H1 (cell line): ENCODE measurements around the gene CRIP1. TPM values are rescaled to one million over a fixed set of nuclear protein-coding genes. Genes with fewer than 3 reads are reported as not detected.

Source experiments
- CTCF ChIA-PET: fragments of 300-600 bp; sonication (Branson Sonifier 250); formaldehyde crosslinking; loops from one replicate; lab custom pipeline; 2021; ENCODE audit not compliant: partially characterized antibody; lab: Charles Lee
- POLR2A ChIA-PET: fragments of 300-600 bp; sonication (Branson Sonifier 250); formaldehyde crosslinking; loops from one replicate; lab custom pipeline; 2021; ENCODE audit warnings: inconsistent platforms; ENCODE audit not compliant: partially characterized antibody; lab: Charles Lee
- DNase-seq, 2 experiments: peaks; one replicate each; pipeline versions ENCODE4 v3.0.0 to v3.0.0-alpha.2; 2010 to 2022; ENCODE audit warnings: low spot score in 2 of 2, low read depth in 1 of 2, mixed read lengths in 1 of 2
- FAIRE-seq: peaks from 2 replicates; lab custom pipeline; 2011; peaks lifted over from hg19 to GRCh38; lab: Jason Lieb, UNC
- H2AFZ ChIP-seq: 2 replicates; pipeline ENCODE4 v1.8.1; 2012; ENCODE audit warnings: low read length, inconsistent platforms
- H2AK5ac ChIP-seq: 2 replicates; pipeline ENCODE4 v1.6.1; 2013; ENCODE audit warnings: low read depth, low read length
- H2BK120ac ChIP-seq: replicated peaks from 2 replicates; pipeline ENCODE3; 2013; ENCODE audit warnings: low read depth, low read length, inconsistent platforms
- H2BK12ac ChIP-seq: 2 replicates; pipeline ENCODE4 v1.6.1; 2013; ENCODE audit warnings: low read depth, low read length
- H2BK15ac ChIP-seq: 2 replicates; pipeline ENCODE4 v1.6.1; 2013; ENCODE audit warnings: low read length
- H2BK20ac ChIP-seq: 2 replicates; pipeline ENCODE4 v1.6.1; 2013; ENCODE audit warnings: low read length
- H2BK5ac ChIP-seq: 2 replicates; pipeline ENCODE4 v1.6.1; 2013; ENCODE audit warnings: low read depth, low read length
- H3K14ac ChIP-seq: 2 replicates; pipeline ENCODE4 v1.6.1; 2013; ENCODE audit warnings: inconsistent platforms; ENCODE audit not compliant: insufficient read length
- H3K18ac ChIP-seq: 2 replicates; pipeline ENCODE4 v1.6.1; 2013; ENCODE audit warnings: low read length; ENCODE audit errors: extremely low read depth
- H3K23ac ChIP-seq: 2 replicates; pipeline ENCODE4 v1.6.1; 2013; ENCODE audit warnings: inconsistent platforms; ENCODE audit not compliant: insufficient read length
- H3K23me2 ChIP-seq: 2 replicates; pipeline ENCODE4 v1.6.1; 2013; ENCODE audit warnings: low read depth, low read length
- H3K27ac ChIP-seq: 2 replicates; pipeline ENCODE4 v1.6.1; 2011; ENCODE audit warnings: low read depth, low read length, inconsistent platforms
- H3K27me3 ChIP-seq, 4 experiments: replicated peaks in 1 of 4; 1 replicate in 1 of 4; 2 replicates in 3 of 4; pipeline versions ENCODE4 v1.6.1 to v1.8.1; 2011 to 2013; ENCODE audit warnings: low read length in 3 of 4, mild to moderate bottlenecking in 3 of 4, inconsistent platforms in 2 of 4, mixed read lengths in 2 of 4, moderate library complexity in 1 of 4; ENCODE audit not compliant: control insufficient read depth in 3 of 4, insufficient read depth in 3 of 4; ENCODE audit errors: extremely low read depth in 1 of 4
- H3K36me3 ChIP-seq, 4 experiments: 2 replicates each; pipeline versions ENCODE4 v1.6.1 to v1.8.1; 2011 to 2013; ENCODE audit warnings: mild to moderate bottlenecking in 4 of 4, low read length in 3 of 4, moderate library complexity in 2 of 4, control low read depth in 1 of 4, inconsistent platforms in 1 of 4; ENCODE audit not compliant: insufficient read depth in 4 of 4, control insufficient read depth in 2 of 4
- H3K4ac ChIP-seq: replicated peaks from 2 replicates; pipeline ENCODE3; 2013; ENCODE audit warnings: low read length, low read depth, mixed read lengths, inconsistent platforms; ENCODE audit not compliant: insufficient read length
- H3K4me1 ChIP-seq, 4 experiments: replicated peaks in 1 of 4; 1 replicate in 1 of 4; 2 replicates in 3 of 4; pipeline versions ENCODE4 v1.6.1 to v1.8.1; 2011 to 2013; ENCODE audit warnings: low read length in 3 of 4, inconsistent platforms in 2 of 4, mixed read lengths in 1 of 4; ENCODE audit not compliant: insufficient read depth in 4 of 4, control insufficient read depth in 3 of 4
- H3K4me2 ChIP-seq, 2 experiments: 2 replicates each; pipeline versions ENCODE4 v1.6.1 to v1.8.1; 2011 to 2013; ENCODE audit warnings: low read depth in 2 of 2, low read length in 2 of 2, control low read depth in 1 of 2, inconsistent platforms in 1 of 2, mild to moderate bottlenecking in 1 of 2; ENCODE audit not compliant: insufficient read depth in 1 of 2
- H3K4me3 ChIP-seq, 4 experiments: fragments of 200-600, 300-600 bp in 1 of 4; sonication (generic), shearing (Covaris generic), sonication (Bioruptor Twin) in 1 of 4; 2 replicates each; pipeline versions ENCODE4 v1.5.1 to v1.8.1; 2011 to 2016; ENCODE audit warnings: low read length in 4 of 4, low read depth in 3 of 4, control low read depth in 2 of 4, inconsistent platforms in 2 of 4, mild to moderate bottlenecking in 2 of 4, mixed read lengths in 1 of 4, moderate library complexity in 1 of 4; ENCODE audit not compliant: insufficient read depth in 2 of 4; ENCODE audit errors: extremely low read depth in 1 of 4
- H3K56ac ChIP-seq: replicated peaks from 2 replicates; pipeline ENCODE3; 2013; ENCODE audit warnings: low read depth, mild to moderate bottlenecking, mixed read lengths, low read length, inconsistent platforms; ENCODE audit not compliant: insufficient read length
- H3K79me1 ChIP-seq: 2 replicates; pipeline ENCODE4 v1.6.1; 2013; ENCODE audit warnings: low read depth, low read length, control low read depth
- H3K79me2 ChIP-seq, 2 experiments: 2 replicates each; pipeline versions ENCODE4 v1.6.1 to v1.8.1; 2012 to 2013; ENCODE audit warnings: low read length in 2 of 2, mild to moderate bottlenecking in 2 of 2, inconsistent platforms in 1 of 2; ENCODE audit not compliant: insufficient read depth in 2 of 2, control insufficient read depth in 1 of 2
- H3K9ac ChIP-seq, 4 experiments: replicated peaks in 1 of 4; 1 replicate in 1 of 4; 2 replicates in 3 of 4; pipeline versions ENCODE4 v1.6.1 to v1.8.1; 2011 to 2013; ENCODE audit warnings: low read depth in 3 of 4, low read length in 3 of 4, control low read depth in 2 of 4, mild to moderate bottlenecking in 2 of 4, moderate library complexity in 2 of 4, inconsistent platforms in 1 of 4; ENCODE audit errors: extremely low read depth in 1 of 4
- H3K9me3 ChIP-seq, 2 experiments: 2 replicates each; pipeline versions ENCODE4 v1.6.1 to v1.8.1; 2012 to 2013; ENCODE audit warnings: mild to moderate bottlenecking in 2 of 2, moderate library complexity in 2 of 2, control low read depth in 1 of 2, inconsistent platforms in 1 of 2, low read depth in 1 of 2, low read length in 1 of 2, mixed read lengths in 1 of 2; ENCODE audit not compliant: insufficient read depth in 2 of 2
- H4K20me1 ChIP-seq, 2 experiments: replicated peaks in 1 of 2; 2 replicates each; pipeline versions ENCODE3 to v1.8.1; 2011 to 2013; ENCODE audit warnings: inconsistent platforms in 2 of 2, low read length in 2 of 2, mild to moderate bottlenecking in 1 of 2; ENCODE audit not compliant: insufficient read depth in 2 of 2, control insufficient read depth in 1 of 2
- H4K5ac ChIP-seq: 2 replicates; pipeline ENCODE4 v1.6.1; 2013; ENCODE audit warnings: low read length, low read depth, mixed read lengths, inconsistent platforms; ENCODE audit not compliant: insufficient read length
- H4K8ac ChIP-seq: 2 replicates; pipeline ENCODE4 v1.8.0; 2013; ENCODE audit warnings: mild to moderate bottlenecking, moderate library complexity, low read length, inconsistent platforms; ENCODE audit not compliant: insufficient read depth; ENCODE audit errors: extremely low read depth
- H4K91ac ChIP-seq: replicated peaks from 2 replicates; pipeline ENCODE3; 2013; ENCODE audit warnings: low read length, mixed read lengths, inconsistent platforms; ENCODE audit not compliant: insufficient read length
- CBX8 ChIP-seq: fragments of 300-800, 300-1000 bp; sonication (generic); IDR thresholded peaks from 2 replicates; pipeline ENCODE4 v1.7.1; 2016; ENCODE audit warnings: low read depth, low read length, borderline replicate concordance
- EP300 ChIP-seq, 2 experiments: IDR thresholded peaks; 1 replicate in 1 of 2; 2 replicates in 1 of 2; pipeline ENCODE4 v1.6.1; 2011 to 2012; ENCODE audit warnings: low read depth in 2 of 2, low read length in 2 of 2, mild to moderate bottlenecking in 2 of 2, borderline replicate concordance in 1 of 2, inconsistent platforms in 1 of 2, moderate library complexity in 1 of 2
- FOSL1 ChIP-seq: IDR thresholded peaks from 2 replicates; pipeline ENCODE4 v1.6.1; 2011; ENCODE audit warnings: mild to moderate bottlenecking, low read depth, low read length, moderate library complexity; ENCODE audit not compliant: insufficient read depth
- KDM4A ChIP-seq: IDR thresholded peaks from one replicate; pipeline ENCODE4 v1.7.1; 2012; ENCODE audit warnings: low read depth, mild to moderate bottlenecking, moderate library complexity, low read length, inconsistent platforms; ENCODE audit not compliant: severe bottlenecking
- MAFK ChIP-seq: IDR thresholded peaks from 2 replicates; pipeline ENCODE4 v1.6.1; 2012; ENCODE audit warnings: low read depth, mild to moderate bottlenecking, improper control_type of control experiment, low read length
- RBBP5 ChIP-seq: IDR thresholded peaks from 2 replicates; pipeline ENCODE4 v1.7.1; 2012; ENCODE audit warnings: low read depth, mild to moderate bottlenecking, inconsistent platforms, low read length, moderate library complexity, borderline replicate concordance
- SIN3A ChIP-seq, 2 experiments: IDR thresholded peaks in 1 of 2; conservative IDR thresholded peaks in 1 of 2; 2 replicates each; pipeline ENCODE4 v1.6.1; 2011 to 2012; ENCODE audit warnings: low read length in 2 of 2, improper control_type of control experiment in 1 of 2, low read depth in 1 of 2, mild to moderate bottlenecking in 1 of 2
- TAF7 ChIP-seq: optimal IDR thresholded peaks from 2 replicates; pipeline ENCODE3; 2011; ENCODE audit warnings: low read depth, mild to moderate bottlenecking, inconsistent platforms, low read length, moderate library complexity, borderline replicate concordance
- WGBS, 2 experiments: shearing (Covaris generic) in 1 of 2; methylation state at CpG; one replicate each; pipeline versions ENCODE4 v1.1.6 to v1.1.7; 2013 to 2015; ENCODE audit warnings: low lambda C conversion rate in 2 of 2, mixed read lengths in 2 of 2, inconsistent platforms in 1 of 2, low coverage in 1 of 2, missing lambda C conversion rate in 1 of 2; ENCODE audit not compliant: insufficient replicate concordance in 2 of 2, insufficient coverage in 1 of 2, insufficient read length in 1 of 2; ENCODE audit errors: extremely low coverage in 1 of 2, missing lambda C conversion rate in 1 of 2; 5-methylcytosine and 5-hydroxymethylcytosine counted together
- polyA plus RNA-seq, 7 experiments: library from polyadenylated mRNA; depleted of rRNA in 3 of 7; stranded (reverse) in 5 of 7; unstranded in 2 of 7; fragments of >200 nt in 5 of 7; fragments of 200-250 nt in 2 of 7; gene quantifications; 1 replicate in 5 of 7; 2 replicates in 1 of 7; 4 replicates in 1 of 7; pipeline versions ENCODE4 v1.2.1 to v1.2.3, GENCODE V29; 2011 to 2013; ENCODE audit warnings: missing spikeins in 2 of 7, mixed read lengths in 2 of 7
- total RNA-seq: library from RNA; stranded (reverse); fragmentation: NEBNext Ultra II Directional; extraction: Animal tissue kit (Norgen Biotek cat#: 25700); gene quantifications from 2 replicates; pipeline ENCODE4 v1.2.1, GENCODE V29; 2021
- TF ChIP-seq, protein P1 (sequence below): IDR thresholded peaks from 2 replicates; pipeline ENCODE4 v1.6.1; 2012; ENCODE audit warnings: inconsistent platforms

Gene CRIP1
- total and polyA plus RNA-seq, 2 of the 8 experiments (the other 6 are each of a cell fraction or from before 2014, with no cell fraction given): 1.2 to 2.2 TPM

DNA sequence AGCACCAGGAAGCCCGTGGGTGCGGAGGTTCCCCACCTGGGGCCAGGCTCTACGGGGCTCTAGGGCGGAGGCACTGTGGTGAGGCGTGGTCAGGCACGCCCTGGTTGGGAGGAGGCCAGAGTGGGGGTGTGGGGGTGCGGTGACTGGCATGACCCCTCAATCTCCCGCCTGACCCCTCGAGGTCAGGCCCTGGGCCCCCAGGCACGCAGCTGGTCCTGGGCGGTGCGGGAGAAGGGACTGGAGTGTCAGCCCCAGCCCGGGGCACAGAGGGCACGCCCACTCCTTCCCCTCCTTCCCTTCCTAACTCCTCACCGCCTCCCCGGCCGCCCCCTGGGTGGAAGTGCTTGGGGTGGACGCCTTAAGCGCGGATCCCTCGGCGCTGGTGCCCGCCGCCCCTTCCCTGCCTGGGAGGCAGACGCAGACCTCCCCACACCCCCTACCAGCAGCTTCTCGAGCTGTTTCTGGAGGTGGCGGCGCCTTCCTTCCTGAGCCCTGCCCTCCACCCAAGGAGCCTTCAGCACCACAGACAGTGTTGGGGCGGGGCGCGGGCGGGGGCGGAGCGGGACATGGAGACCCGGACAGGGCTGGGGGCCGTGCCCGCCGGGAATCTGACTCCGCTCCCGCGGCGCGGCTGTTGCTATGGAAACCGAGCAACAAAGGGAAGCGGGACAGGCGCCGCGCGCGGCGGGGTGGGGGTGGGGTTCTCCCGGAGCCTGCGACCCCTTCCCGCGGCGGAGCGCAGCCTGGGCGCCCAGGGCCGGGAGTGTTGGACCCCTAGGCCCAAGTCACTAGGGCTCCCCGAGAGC is 12.8 kb upstream of the CRIP1 start:
- CTCF ChIA-PET: interaction anchor here (1.2 to 5.1 kb wide), 4 partner anchors 9 to 100 kb away, joined by 5 to 70 read pairs (median 12); no protein-coding TSS in a partner anchor
- TF ChIP-seq, protein P1, sequence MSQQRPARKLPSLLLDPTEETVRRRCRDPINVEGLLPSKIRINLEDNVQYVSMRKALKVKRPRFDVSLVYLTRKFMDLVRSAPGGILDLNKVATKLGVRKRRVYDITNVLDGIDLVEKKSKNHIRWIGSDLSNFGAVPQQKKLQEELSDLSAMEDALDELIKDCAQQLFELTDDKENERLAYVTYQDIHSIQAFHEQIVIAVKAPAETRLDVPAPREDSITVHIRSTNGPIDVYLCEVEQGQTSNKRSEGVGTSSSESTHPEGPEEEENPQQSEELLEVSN: no peak
- TF ChIP-seq MAFK (no peak), CBX8 (no peak), SIN3A (conservative IDR thresholded peaks at IDR 0.05 in 1 of 2, IDR thresholded peaks at IDR 0.05 in 1 of 2; ENCODE audit: low read depth in 1 of 2, low read length in 2 of 2) (peak; percentile 33 to 80; a peak in 2 of 4 replicates), TAF7 (no peak), FOSL1 (no peak), RBBP5 (peak; percentile 62; the same call in 1 of the 2 replicates), EP300 (IDR thresholded peaks at IDR 0.05; ENCODE audit: borderline replicate concordance in 1 of 2, low read depth in 2 of 2, low read length in 2 of 2) (peak in 1 of 2 experiments; percentile 55; a peak in 1 of 3 replicates), KDM4A (peak; percentile 3)

More for the DNA sequence above, 12.8 kb upstream of the CRIP1 start:
- WGBS, 2 experiments: 19% methylated on average over 24 of the region's 60 CpGs; no CpG with 5 or more reads in 1 of the 2 experiments
- Histone ChIP-seq H3K79me1 (no peaks in the 10 kb centered on the region), H3K4ac (no peak overlapping the region), H4K5ac (no peak overlapping the region), H3K79me2 (no peaks in the 10 kb centered on the region), H3K56ac (no peak overlapping the region), H3K9me3 (no peaks in the 10 kb centered on the region), H2BK5ac (no peak overlapping the region), H4K91ac (no peak overlapping the region), H3K36me3 (peaks cover 0 to 11% (median 3%) of the 10 kb centered on the region in 4 experiments; a peak in 2 of 8 replicates), H3K27ac (no peak overlapping the region), H3K4me1 (peaks cover 0 to 35% (median 20%) of the 10 kb centered on the region in 4 experiments; a peak in 6 of 7 replicates), H3K4me3 (peak overlapping the region; percentile 40 to 65 (median 52)), H2AFZ (no peak overlapping the region), H3K4me2 (peak overlapping the region; percentile 33 to 89), H3K23ac (no peak overlapping the region), H2AK5ac (no peak overlapping the region), H4K20me1 (peaks cover 3 to 25% of the 10 kb centered on the region in 2 experiments), H4K8ac (no peak overlapping the region), H3K14ac (no peak overlapping the region), H2BK120ac (no peak overlapping the region), H2BK12ac (peak overlapping the region; percentile 17; the same call in 1 of the 2 replicates), H3K23me2 (peaks cover 14% of the 10 kb centered on the region; the same call in 1 of the 2 replicates), H3K27me3 (peaks cover 34 to 48% (median 41%) of the 10 kb centered on the region in 4 experiments), H2BK15ac (no peak overlapping the region), H3K9ac (peak overlapping the region in 1 of 4 experiments; percentile 70; a peak in 2 of 7 replicates), H2BK20ac (no peak overlapping the region), H3K18ac (peak overlapping the region; percentile 60)
- POLR2A ChIA-PET: interaction anchor here (1.0 to 1.4 kb wide), 4 partner anchors 8 to 70 kb away, joined by 3 to 4 read pairs (median 4); no protein-coding TSS in a partner anchor
- FAIRE-seq (no peak), DNase-seq (peak in 1 of 2 experiments; percentile 96)
